A549 treated with ZK216348 at 1 μM for 4 hours (cell line): ENCODE results near the gene POLG. TPM values are rescaled to one million over a fixed set of nuclear protein-coding genes. Genes with fewer than 3 reads are reported as not detected.

ENCODE experiments used
- total RNA-seq: library from RNA; stranded (reverse); fragments of 200-300 nt; extraction: Qiagen RNA extraction; gene quantifications from 5 replicates; pipeline ENCODE4 v1.2.3, GENCODE V29; 2022; ENCODE audit warnings: low read depth

Gene POLG
- total RNA-seq: 43.5 to 63.1 TPM (median 55.5 TPM) in 5 replicates

DNA sequence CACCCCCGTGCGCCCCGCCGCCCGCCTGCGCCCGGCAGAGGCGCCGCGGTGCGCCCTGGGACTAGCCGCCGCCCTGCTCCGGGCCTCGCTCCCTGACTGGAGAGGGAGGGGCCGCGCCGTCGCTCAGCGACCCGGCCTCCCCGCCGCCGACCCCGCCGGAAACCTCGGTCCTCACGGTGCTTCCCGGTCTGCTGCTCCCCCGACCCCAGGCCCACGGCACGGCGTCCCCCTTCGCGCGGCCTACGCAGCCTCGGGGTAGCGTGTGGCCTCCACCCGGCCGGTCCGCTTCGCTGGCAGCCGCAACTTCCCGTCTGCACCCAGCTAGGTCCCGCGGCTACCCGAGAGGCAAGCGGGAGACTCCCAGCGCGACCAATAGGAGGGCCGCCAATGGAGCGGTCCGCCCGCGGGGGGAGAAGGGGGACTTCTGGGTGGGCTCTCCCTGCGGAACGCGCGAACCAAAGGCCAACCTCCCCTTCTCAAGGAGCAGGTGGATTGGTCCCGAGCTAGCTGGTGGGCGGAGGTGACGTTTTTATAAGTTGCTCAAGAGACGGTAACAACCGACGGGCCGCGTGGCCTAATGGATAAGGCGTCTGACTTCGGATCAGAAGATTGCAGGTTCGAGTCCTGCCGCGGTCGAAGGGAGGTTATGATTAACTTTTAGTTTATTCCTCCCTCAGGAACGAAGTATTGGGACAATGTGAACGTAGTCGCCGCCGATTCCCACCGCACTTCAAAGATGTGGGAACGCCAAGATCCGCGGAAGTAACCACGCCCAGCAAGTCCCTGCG is at the start of gene POLG:
POLG (minus strand) TSS at position 315 of the 788 bp plus-strand sequence. CDS start 1,070 bp downstream, outside the sequence.

Other genes with a start within 250 kb of the POLG start
- 85.5 to 185 TPM (median 119 TPM) in 5 replicates for gene ABHD2, start 246.4 kb downstream of the POLG start, total RNA-seq
- not detected in 5 replicates for gene RLBP1, start 113.2 kb downstream of the POLG start, total RNA-seq
- gene FANCI, start 90.8 kb downstream of the POLG start, total RNA-seq: 49.4 to 66.8 TPM (median 56.8 TPM) in 5 replicates
- gene RHCG, start 161.8 kb upstream of the POLG start, total RNA-seq: 28.1 to 53.8 TPM (median 41.2 TPM) in 5 replicates
- 10.0 to 14.1 TPM (median 13.3 TPM) in 5 replicates for gene TICRR, start 240.6 kb upstream of the POLG start, total RNA-seq